Aorta (tissue), 5 donors: ENCODE results near the gene NKX2-1. TPM values are rescaled to one million over a fixed set of nuclear protein-coding genes. Genes with fewer than 3 reads are reported as not detected.

ENCODE experiments used
- ATAC-seq: fragments of 200-7000 bp; cut with Tn5 transposase; one replicate; pipeline ENCODE4 v1.9.1; 2022; ENCODE audit warnings: moderate library complexity; ENCODE audit not compliant: low FRiP score
- DNase-seq, 2 donors: peaks; one replicate each; pipeline ENCODE4 v3.0.0-alpha.2; 2020
- H3K27ac ChIP-seq, 2 donors: one replicate each; pipeline ENCODE4 v1.5.1; 2013; ENCODE audit warnings: low read length in 2 of 2, mild to moderate bottlenecking in 2 of 2, moderate library complexity in 2 of 2, control low read depth in 1 of 2, inconsistent platforms in 1 of 2, low read depth in 1 of 2
- H3K27me3 ChIP-seq, 2 donors: one replicate each; pipeline ENCODE4 v1.6.1; 2013; ENCODE audit warnings: control low read depth in 1 of 2, low read length in 1 of 2, mild to moderate bottlenecking in 1 of 2, moderate library complexity in 1 of 2; ENCODE audit not compliant: insufficient read depth in 2 of 2, control insufficient read depth in 1 of 2
- H3K36me3 ChIP-seq, 2 donors: one replicate each; pipeline ENCODE4 v1.6.1; 2013; ENCODE audit warnings: control low read depth in 1 of 2, low read length in 1 of 2, mild to moderate bottlenecking in 1 of 2; ENCODE audit not compliant: insufficient read depth in 2 of 2, control insufficient read depth in 1 of 2
- H3K4me1 ChIP-seq, 2 donors: one replicate each; pipeline ENCODE4 v1.6.1; 2013; ENCODE audit warnings: low read length in 2 of 2, control low read depth in 1 of 2, mild to moderate bottlenecking in 1 of 2, moderate library complexity in 1 of 2; ENCODE audit not compliant: insufficient read depth in 2 of 2, control insufficient read depth in 1 of 2
- H3K4me3 ChIP-seq, 2 donors: one replicate each; pipeline ENCODE4 v1.5.1; 2013; ENCODE audit warnings: low read length in 2 of 2, control low read depth in 1 of 2, mild to moderate bottlenecking in 1 of 2
- H3K9me3 ChIP-seq: one replicate; pipeline ENCODE4 v1.6.1; 2013; ENCODE audit warnings: mild to moderate bottlenecking, low read length; ENCODE audit not compliant: control insufficient read depth
- WGBS, 2 donors: extraction: QIAGEN DNeasy Blood & Tissue Kit; methylation state at CpG; one replicate each; pipeline ENCODE4 v1.1.7; 2013; 5-methylcytosine and 5-hydroxymethylcytosine counted together
- intact Hi-C, 2 donors: fragments of 100-400 bp; cut with DNase I; formaldehyde crosslinking; loops; one replicate each; pipeline versions ENCODE4 v1.14.2 to v1.15.0; 2022
- polyA plus RNA-seq, 2 donors: library from polyadenylated mRNA; stranded (reverse); fragments of 200-250 nt; gene quantifications; one replicate each; pipeline ENCODE4 v1.2.3, GENCODE V29; 2013
- total RNA-seq, 2 donors: library from RNA; stranded (reverse); fragmentation: NEBNext Ultra II Directional; extraction: Animal tissue kit (Norgen Biotek cat#: 25700); gene quantifications; one replicate each; pipeline ENCODE4 v1.2.1, GENCODE V29; 2021
- donor health status: healthy with polysubstance abuse.
- donor health status: Bipolar disorder and iron deficiency.
- donor health status: DM: no; HTN: no; CAD: no.
- donor health status: DM: no; HTN: no; CAD: no.
- donor health status: DM: yes; HTN: yes; CAD: no.

NKX2-1 gene
- total and polyA plus RNA-seq, 4 donors = 0.13 TPM; not detected in 3

DNA sequence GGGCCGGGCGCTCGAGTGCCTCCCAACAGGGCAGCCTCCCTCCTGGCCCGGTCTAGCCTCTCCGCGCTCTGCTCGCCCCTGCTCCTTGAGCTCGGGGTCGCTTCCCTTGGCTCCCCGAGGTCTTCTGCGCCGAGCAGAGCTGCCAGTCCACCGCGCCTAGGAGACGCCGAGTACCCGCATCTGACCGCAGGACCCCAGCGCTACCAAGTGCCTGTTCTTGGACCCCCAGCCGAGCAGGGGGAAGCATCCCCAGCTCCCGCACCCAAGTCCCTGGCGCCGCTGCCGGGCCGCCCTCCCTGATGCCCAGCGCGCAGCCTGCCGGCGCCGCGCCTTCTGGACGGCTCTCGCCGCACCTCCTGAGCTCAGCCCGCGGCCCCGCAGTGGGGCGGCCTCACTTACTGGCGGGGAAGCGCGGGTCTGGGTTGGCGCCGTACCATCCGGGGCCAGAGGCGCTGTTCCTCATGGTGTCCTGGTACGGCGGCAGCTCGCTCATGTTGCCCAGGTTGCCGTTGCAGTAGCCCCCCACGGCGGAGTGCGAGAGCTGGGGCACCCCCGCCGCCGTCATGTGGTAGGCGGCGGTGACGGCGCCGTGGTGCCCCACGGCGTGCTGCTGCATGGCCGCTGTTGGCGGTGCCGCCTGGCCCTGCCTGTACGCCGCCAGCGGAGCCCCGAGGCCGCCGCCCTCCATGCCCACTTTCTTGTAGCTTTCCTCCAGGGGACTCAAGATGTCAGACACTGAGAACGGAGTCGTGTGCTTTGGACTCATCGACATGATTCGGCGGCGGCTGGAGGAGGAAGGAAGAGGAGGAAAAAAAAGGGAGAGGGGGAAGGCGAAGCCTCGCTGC lies 1.2 kb downstream of the NKX2-1 start:
- no peaks in the 10 kb centered on the region for H3K9me3 ChIP-seq
- peaks cover 0 to 5% of the 10 kb centered on the region in 2 donors for H3K27me3 ChIP-seq
- WGBS, 2 donors = 2% methylated on average over 53 to 79 of the region's 79 CpGs
- ATAC-seq = peak; percentile 33
- no peak for DNase-seq
- no peak overlapping the region for H3K27ac ChIP-seq
- intact Hi-C loops = no loop called here
- H3K4me3 ChIP-seq = peak overlapping the region in 1 of 2 donors; percentile 12
- H3K4me1 ChIP-seq = no peaks in the 10 kb centered on the region
- H3K36me3 ChIP-seq = no peaks in the 10 kb centered on the region

DNA sequence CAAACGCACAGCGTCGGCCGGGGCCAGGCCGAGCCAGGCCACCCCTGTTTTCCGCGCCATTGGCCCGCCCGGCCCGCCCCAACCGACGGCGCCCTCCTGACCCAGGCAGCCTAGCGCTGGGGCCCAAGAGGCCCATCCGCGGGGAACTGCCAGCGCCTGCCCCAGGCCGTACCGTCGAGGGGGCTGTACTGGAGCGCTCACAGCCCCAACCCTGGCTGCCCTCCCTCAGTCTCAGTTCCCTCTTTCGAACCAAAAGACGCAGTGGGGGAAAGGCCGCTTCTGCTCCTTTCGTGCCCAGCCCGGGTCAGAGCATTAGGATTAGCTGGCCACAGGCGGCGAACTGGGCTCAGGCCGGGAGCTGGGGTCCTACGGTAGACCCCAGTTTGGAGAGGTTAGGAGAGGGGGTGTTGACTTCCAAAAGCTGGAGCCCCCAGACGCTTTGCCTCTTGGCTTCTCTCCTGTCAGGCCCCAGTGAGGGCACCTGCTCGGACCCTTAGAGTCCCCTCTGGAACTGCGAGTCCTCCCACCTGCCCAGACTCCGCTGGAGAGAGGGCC lies 1.9 kb downstream of the NKX2-1 start:
- Histone ChIP-seq H3K4me1 (no peaks in the 10 kb centered on the region), H3K27ac (no peak overlapping the region)
- 2 to 4% methylated on average over 26 to 34 of the region's 34 CpGs for WGBS, 2 donors

DNA sequence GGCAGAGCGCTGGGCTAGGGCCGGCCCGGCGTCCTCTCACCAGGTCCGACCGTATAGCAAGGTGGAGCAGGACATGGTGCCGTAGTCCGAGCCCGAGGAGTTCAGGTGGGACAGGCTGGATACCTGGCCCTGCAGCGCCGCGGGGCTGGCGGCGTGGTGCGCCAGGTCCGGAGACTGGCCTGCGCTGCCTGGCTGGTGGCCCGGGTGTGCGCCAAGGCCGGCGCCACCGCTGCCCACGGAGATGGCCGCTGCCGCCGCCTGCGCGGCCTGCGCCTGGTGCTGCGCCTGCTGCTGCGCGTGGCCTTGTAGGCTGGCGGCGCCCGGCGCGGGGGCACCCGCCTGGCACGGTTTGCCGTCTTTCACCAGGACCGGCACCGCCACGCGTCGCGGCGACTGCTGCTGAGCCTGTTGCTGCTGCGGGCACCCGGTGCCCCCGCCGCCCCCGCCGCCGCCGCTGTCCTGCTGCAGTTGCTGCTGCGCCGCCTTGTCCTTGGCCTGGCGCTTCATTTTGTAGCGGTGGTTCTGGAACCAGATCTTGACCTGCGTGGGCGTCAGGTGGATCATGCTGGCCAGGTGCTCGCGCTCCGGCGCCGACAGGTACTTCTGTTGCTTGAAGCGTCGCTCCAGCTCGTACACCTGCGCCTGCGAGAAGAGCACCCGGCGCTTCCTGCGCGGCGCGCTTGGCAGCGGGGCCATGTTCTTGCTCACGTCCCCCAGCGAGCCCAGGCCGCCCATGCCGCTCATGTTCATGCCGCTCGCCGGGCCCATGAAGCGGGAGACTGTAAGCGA lies 2.6 kb downstream of the NKX2-1 start:
- no peak overlapping the region for H3K27ac ChIP-seq
- DNase-seq (no peak), ATAC-seq (peak; percentile 20)
- 2 to 3% methylated on average over 71 to 87 of the region's 87 CpGs for WGBS, 2 donors
- H3K36me3 ChIP-seq = no peaks in the 10 kb centered on the region
- H3K27me3 ChIP-seq = peaks cover 0 to 5% of the 10 kb centered on the region in 2 donors
- intact Hi-C loops = no loop called here
- no peaks in the 10 kb centered on the region for H3K9me3 ChIP-seq
- no peaks in the 10 kb centered on the region for H3K4me1 ChIP-seq
- H3K4me3 ChIP-seq = no peak overlapping the region

More for the DNA sequence above, 1.9 kb downstream of the NKX2-1 start:
- Histone ChIP-seq H3K27me3 (peaks cover 0 to 5% of the 10 kb centered on the region in 2 donors), H3K36me3 (no peaks in the 10 kb centered on the region), H3K4me3 (no peak overlapping the region), H3K9me3 (no peaks in the 10 kb centered on the region)
- DNase-seq (no peak), ATAC-seq (no peak)
- intact Hi-C loops = no loop called here

DNA sequence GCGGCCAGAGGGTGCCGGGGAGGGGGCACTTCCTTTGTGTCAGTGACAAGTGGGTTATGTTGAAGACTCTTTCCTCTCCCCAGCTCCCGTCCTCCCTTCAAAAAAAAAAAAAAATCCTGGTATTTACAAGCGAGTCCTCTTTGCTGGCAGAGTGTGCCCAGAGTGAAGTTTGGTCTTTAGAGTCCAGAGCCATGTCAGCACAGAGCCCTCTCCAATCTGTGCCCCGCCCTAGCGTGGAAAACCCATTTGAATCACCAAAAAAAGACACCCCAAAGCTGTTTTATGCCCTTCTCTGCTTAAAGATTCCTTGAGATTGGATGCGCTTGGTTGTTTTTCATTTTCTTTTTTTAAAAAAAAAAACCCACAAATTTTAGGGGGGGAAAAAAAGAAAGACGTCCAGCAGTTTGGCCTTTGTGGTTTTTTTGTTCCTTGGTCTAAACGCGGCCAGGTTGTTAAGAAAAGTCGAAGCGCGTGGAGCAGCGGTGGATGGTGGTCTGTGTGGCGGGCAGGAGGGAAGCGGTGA lies 3.3 kb downstream of the NKX2-1 start:
- Histone ChIP-seq H3K9me3 (peaks cover 1% of the 10 kb centered on the region), H3K4me3 (no peak overlapping the region), H3K27me3 (peaks cover 0 to 5% of the 10 kb centered on the region in 2 donors), H3K4me1 (no peaks in the 10 kb centered on the region), H3K36me3 (no peaks in the 10 kb centered on the region), H3K27ac (no peak overlapping the region)
- DNase-seq (no peak), ATAC-seq (no peak)
- intact Hi-C loops = no loop called here
- 10 to 12% methylated on average over 16 of the region's 16 CpGs for WGBS, 2 donors

DNA sequence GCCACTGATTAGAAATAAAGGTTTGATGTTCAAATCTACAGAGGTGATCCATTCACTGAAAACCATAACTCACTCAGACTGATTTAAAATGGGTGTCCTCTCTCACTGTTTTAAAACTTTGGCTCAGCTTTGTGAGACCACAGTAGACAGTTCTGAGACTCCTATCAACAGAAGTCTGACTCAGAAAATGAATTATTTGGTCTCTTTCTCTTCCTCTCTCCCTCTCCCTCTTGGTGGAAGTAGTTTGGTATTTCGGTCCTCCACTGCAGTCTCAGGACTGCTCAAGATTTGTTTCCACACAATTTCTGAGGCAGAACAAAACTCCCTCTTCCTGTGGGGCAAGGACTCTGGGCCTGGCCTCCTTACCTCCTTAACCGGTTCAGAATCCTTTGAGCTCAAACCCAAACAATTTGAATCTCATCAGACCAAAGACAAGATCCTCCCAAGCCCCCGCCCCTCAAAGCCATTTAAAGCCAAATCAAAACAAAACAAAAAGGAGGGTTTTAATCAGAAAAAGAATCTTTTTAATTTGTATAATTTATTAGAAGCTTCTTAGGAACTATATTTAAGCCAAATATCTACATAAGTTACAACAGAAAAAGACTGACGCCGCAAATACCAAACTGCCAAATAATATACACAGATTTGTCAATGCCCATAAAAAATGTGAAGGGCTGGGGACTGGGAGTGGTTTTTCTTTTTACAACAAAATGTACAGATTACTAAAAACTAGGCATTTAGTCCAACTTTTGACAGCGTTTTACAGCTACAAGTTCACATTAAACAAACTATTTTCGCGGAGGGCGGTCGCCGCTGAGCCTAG lies 3.9 kb downstream of the NKX2-1 start:
- Histone ChIP-seq H3K27me3 (peaks cover 0 to 5% of the 10 kb centered on the region in 2 donors), H3K4me1 (no peaks in the 10 kb centered on the region), H3K27ac (no peak overlapping the region), H3K36me3 (no peaks in the 10 kb centered on the region), H3K4me3 (no peak overlapping the region), H3K9me3 (peaks cover 1% of the 10 kb centered on the region)
- DNase-seq (no peak), ATAC-seq (no peak)
- WGBS, 2 donors = 26 to 38% methylated on average over 11 of the region's 11 CpGs
- intact Hi-C loops = no loop called here

DNA sequence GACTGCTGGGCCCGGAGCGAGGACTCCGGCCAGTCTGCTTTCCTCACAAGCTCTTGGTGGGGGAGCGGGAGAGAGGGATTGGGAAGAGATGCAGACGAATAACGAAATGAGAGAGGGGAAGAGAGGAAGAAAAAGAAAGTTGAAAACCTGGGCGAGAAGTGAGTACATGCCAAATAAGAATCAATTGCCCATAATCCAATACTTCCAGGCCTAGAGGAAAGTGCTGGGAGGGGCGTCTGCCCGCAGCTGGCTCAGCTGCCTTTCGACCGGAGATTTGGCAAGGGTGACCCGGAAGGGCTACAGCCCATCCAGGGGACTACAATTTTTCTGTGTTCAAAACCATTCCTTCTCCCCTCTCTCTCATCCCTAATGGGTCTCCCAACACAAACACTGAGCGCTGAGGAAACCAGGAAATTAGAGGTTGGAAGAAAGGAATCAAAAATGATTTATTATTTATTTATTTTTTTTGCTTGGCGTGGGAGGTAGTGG lies 4.9 kb downstream of the NKX2-1 start:
- no peaks in the 10 kb centered on the region for H3K36me3 ChIP-seq
- 26 to 27% methylated on average over 14 of the region's 14 CpGs for whole genome bisulfite sequencing, 2 donors
- ATAC-seq (no peak), DNase-seq (no peak)
- no peaks in the 10 kb centered on the region for H3K4me1 ChIP-seq
- no peak overlapping the region for H3K4me3 ChIP-seq
- no peak overlapping the region for H3K27ac ChIP-seq
- peaks cover 1% of the 10 kb centered on the region for H3K9me3 ChIP-seq
- intact Hi-C loops = no loop called here
- peaks cover 0 to 5% of the 10 kb centered on the region in 2 donors for H3K27me3 ChIP-seq

- H3K36me3 ChIP-seq = no peaks in the 10 kb centered on the region
- ATAC-seq (no peak), DNase-seq (no peak)
- peaks cover 0 to 5% of the 10 kb centered on the region in 2 donors for H3K27me3 ChIP-seq
- H3K4me3 ChIP-seq = no peak overlapping the region
- WGBS, 2 donors = 5 to 8% methylated on average over 38 of the region's 38 CpGs
- no peaks in the 10 kb centered on the region for H3K4me1 ChIP-seq
- intact Hi-C loops = no loop called here
- H3K27ac ChIP-seq = no peak overlapping the region
- H3K9me3 ChIP-seq = peaks cover 1% of the 10 kb centered on the region
These were observed 5.5 kb downstream of the NKX2-1 start for GRCh38 chr14:36514278-36515104.
